Left lung (tissue), 10 donors: ENCODE data around the gene ARNT2. TPM values are rescaled to one million over a fixed set of nuclear protein-coding genes. Genes with fewer than 3 reads are reported as not detected.

ENCODE experiments used
- ATAC-seq: fragments of 200-7000 bp; cut with Tn5 transposase; one replicate; pipeline ENCODE4 v1.9.1; 2020; ENCODE audit warnings: moderate library complexity
- DNase-seq, 4 donors: peaks; one replicate each; pipeline ENCODE4 v3.0.0-alpha.2; 2013 to 2020
- H3K27ac ChIP-seq, 2 donors: fragments of 200-600 bp; sonication (generic) in 1 of 2; one replicate each; pipeline versions ENCODE4 v1.5.0 to v1.8.0; 2020 to 2021
- H3K27me3 ChIP-seq, 2 donors: fragments of 200-600 bp; sonication (generic) in 1 of 2; one replicate each; pipeline versions ENCODE4 v1.5.0 to v1.8.0; 2020 to 2021
- H3K36me3 ChIP-seq, 2 donors: fragments of 200-600 bp; sonication (generic) in 1 of 2; one replicate each; pipeline versions ENCODE4 v1.5.0 to v1.8.0; 2020 to 2021
- H3K4me1 ChIP-seq, 2 donors: fragments of 200-600 bp; one replicate each; pipeline ENCODE4 v1.8.0; 2021
- H3K4me3 ChIP-seq, 2 donors: fragments of 200-600 bp; sonication (generic) in 1 of 2; one replicate each; pipeline versions ENCODE4 v1.5.0 to v1.8.0; 2020 to 2021; ENCODE audit warnings: mild to moderate bottlenecking in 1 of 2
- H3K9me3 ChIP-seq, 2 donors: fragments of 200-600 bp; sonication (generic) in 1 of 2; one replicate each; pipeline versions ENCODE4 v1.5.0 to v1.8.0; 2020 to 2021
- intact Hi-C, 2 donors: fragments of 100-400 bp; cut with DNase I; formaldehyde crosslinking; loops; one replicate each; pipeline versions ENCODE4 v1.11.2 to v1.14.2; 2022
- polyA plus RNA-seq, 6 donors: library from polyadenylated mRNA; unstranded; fragments of 120-200 nt; gene quantifications; one replicate each; pipeline ENCODE4 v1.2.1, GENCODE V29; 2013; ENCODE audit not compliant: insufficient read length in 6 of 6
- total RNA-seq, 2 donors: library from RNA; stranded (reverse); fragmentation: NEBNext Ultra II Directional; extraction: Animal tissue kit (Norgen Biotek cat#: 25700); gene quantifications; one replicate each; pipeline ENCODE4 v1.2.1, GENCODE V29; 2021
- TF ChIP-seq, protein P1 (sequence below), 2 donors: fragments of 200-600 bp; sonication (generic) in 1 of 2; IDR thresholded peaks; one replicate each; pipeline versions ENCODE4 v1.5.0 to v1.8.0; 2021; ENCODE audit warnings: antibody characterized with exemption in 2 of 2
- donor health status: DM: no; HTN: yes; CAD: no.
- donor health status: DM: no; HTN: no; CAD: no.

Gene ARNT2
- total and polyA plus RNA-seq, 8 donors: 9.7 to 50.8 (median 33.7) TPM

- no peak overlapping the region for H3K4me3 ChIP-seq
- H3K27me3 ChIP-seq: no peaks in the 10 kb centered on the region
- intact Hi-C loops: no loop called here
- no peak overlapping the region for H3K27ac ChIP-seq
- peaks cover 0 to 13% of the 10 kb centered on the region in 2 donors for H3K9me3 ChIP-seq
- DNase-seq (no peak), ATAC-seq (no peak)
- no peaks in the 10 kb centered on the region for H3K4me1 ChIP-seq
- no peaks in the 10 kb centered on the region for H3K36me3 ChIP-seq
- TF ChIP-seq, protein P1, sequence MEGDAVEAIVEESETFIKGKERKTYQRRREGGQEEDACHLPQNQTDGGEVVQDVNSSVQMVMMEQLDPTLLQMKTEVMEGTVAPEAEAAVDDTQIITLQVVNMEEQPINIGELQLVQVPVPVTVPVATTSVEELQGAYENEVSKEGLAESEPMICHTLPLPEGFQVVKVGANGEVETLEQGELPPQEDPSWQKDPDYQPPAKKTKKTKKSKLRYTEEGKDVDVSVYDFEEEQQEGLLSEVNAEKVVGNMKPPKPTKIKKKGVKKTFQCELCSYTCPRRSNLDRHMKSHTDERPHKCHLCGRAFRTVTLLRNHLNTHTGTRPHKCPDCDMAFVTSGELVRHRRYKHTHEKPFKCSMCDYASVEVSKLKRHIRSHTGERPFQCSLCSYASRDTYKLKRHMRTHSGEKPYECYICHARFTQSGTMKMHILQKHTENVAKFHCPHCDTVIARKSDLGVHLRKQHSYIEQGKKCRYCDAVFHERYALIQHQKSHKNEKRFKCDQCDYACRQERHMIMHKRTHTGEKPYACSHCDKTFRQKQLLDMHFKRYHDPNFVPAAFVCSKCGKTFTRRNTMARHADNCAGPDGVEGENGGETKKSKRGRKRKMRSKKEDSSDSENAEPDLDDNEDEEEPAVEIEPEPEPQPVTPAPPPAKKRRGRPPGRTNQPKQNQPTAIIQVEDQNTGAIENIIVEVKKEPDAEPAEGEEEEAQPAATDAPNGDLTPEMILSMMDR (IDR thresholded peaks at IDR 0.05): no peak
Measured at GRCh38 chr15:80626643-80627120, 222.5 kb downstream of the ARNT2 start.

DNA sequence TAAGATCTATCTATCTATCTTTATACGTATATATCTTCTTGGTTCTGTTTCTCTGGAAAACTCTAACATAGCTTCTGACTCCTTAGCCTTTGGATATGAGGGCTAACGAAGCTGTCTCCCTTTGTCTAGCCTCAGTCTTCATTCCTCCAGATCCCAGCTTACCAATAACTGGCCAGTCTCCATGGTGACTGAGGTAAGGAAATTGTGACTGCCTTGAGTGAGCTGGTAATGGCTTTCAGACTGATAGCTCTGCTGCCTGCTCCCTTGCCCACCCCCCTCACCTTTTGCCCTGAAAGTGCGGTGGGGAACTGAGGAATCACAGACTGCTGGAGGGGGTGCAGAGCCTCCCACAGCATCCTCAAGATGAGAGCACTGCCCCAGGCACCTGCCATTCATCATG is 225.2 kb downstream of the ARNT2 start:
- TF ChIP-seq, protein P1 (IDR thresholded peaks at IDR 0.05): no peak
- H3K4me1 ChIP-seq: no peaks in the 10 kb centered on the region
- no peaks in the 10 kb centered on the region for H3K9me3 ChIP-seq
- no peak overlapping the region for H3K4me3 ChIP-seq
- intact Hi-C loops: no loop called here
- DNase-seq (no peak), ATAC-seq (no peak)
- no peak overlapping the region for H3K27ac ChIP-seq
- no peaks in the 10 kb centered on the region for H3K36me3 ChIP-seq
- H3K27me3 ChIP-seq: no peaks in the 10 kb centered on the region

GRCh38 chr15:80630981-80631380 is 226.8 kb downstream of the ARNT2 start:
- ATAC-seq (no peak), DNase-seq (no peak)
- Histone ChIP-seq H3K27me3 (no peaks in the 10 kb centered on the region), H3K4me3 (no peak overlapping the region), H3K4me1 (no peaks in the 10 kb centered on the region), H3K36me3 (no peaks in the 10 kb centered on the region), H3K9me3 (no peaks in the 10 kb centered on the region), H3K27ac (no peak overlapping the region)
- TF ChIP-seq, protein P1 (IDR thresholded peaks at IDR 0.05): no peak
- intact Hi-C loops: no loop called here

GRCh38 chr15:80633221-80633620 is 229.0 kb downstream of the ARNT2 start:
- TF ChIP-seq, protein P1 (IDR thresholded peaks at IDR 0.05): no peak
- ATAC-seq: no peak
- intact Hi-C loops: no loop called here
- no peak overlapping the region for H3K27ac ChIP-seq
- H3K4me3 ChIP-seq: no peak overlapping the region
- no peaks in the 10 kb centered on the region for H3K9me3 ChIP-seq
- no peaks in the 10 kb centered on the region for H3K27me3 ChIP-seq
- H3K4me1 ChIP-seq: no peaks in the 10 kb centered on the region
- no peaks in the 10 kb centered on the region for H3K36me3 ChIP-seq
- no peak for DNase-seq

DNA sequence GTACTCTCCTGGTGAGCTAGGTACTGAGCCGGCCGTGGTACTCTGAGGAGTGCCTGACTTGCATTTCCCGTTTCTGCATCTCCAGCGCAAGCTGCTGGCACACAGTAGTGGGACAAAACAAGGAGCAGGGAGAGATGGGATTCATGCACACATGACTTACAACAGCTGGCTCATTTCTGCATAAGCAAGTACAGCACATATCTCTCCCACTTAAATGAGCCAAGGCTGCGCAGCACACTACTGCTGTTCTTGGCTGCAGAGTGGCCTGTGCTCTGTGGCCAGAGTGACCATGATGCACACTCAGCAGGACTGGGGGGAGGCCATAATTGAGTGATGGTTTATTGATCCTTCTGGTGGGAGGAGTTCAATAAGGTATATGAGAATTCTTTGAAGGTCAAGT is 231.8 kb downstream of the ARNT2 start:
- Histone ChIP-seq H3K36me3 (no peaks in the 10 kb centered on the region), H3K27ac (no peak overlapping the region), H3K4me1 (no peaks in the 10 kb centered on the region), H3K9me3 (peaks cover 0 to 4% of the 10 kb centered on the region in 2 donors), H3K27me3 (no peaks in the 10 kb centered on the region), H3K4me3 (no peak overlapping the region)
- intact Hi-C loops: no loop called here
- DNase-seq: peak in 2 of 4 donors; percentile 59 to 86
- TF ChIP-seq, protein P1 (IDR thresholded peaks at IDR 0.05): no peak
- ATAC-seq: peak; percentile 65
